ENCODE data around the gene VPS51. TPM values are rescaled to one million over a fixed set of nuclear protein-coding genes. Genes with fewer than 3 reads are reported as not detected.

The VPS51 gene
- total and polyA plus RNA-seq, 10 of the 15 experiments (the other 5 are each of a cell fraction or from before 2014, with no cell fraction given) = 1.5 to 279 (median 53.2) TPM

DNA sequence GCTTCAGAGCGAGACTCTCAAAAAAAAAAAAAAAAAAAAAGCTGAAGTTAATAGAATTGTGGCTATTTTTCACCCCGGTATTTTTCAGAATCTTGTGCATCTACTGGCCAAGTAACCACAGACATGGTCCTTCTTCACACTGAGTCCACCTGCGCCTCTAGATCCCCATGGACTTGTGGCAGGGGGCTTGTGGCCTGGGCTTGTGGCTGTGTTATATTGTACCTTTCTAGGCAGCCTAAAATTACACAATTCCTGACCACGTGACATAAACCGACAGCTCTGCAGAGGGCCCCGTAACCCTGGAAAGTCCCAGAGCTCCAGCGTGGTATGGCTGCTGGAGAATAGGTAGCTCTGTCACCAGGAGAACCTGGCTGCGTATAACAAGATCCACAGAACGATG, 26.8 kb upstream of the VPS51 start:
- whole genome bisulfite sequencing (ENCODE audit: insufficient coverage, insufficient replicate concordance, low lambda C conversion rate, missing lambda C conversion rate) = 17% methylated on average over 8 of the region's 9 CpGs
- Histone ChIP-seq H3K27ac (ENCODE audit: control insufficient read depth, insufficient read depth) (no peak overlapping the region), H3K36me3 (ENCODE audit: control insufficient read depth in 2 of 2, insufficient read depth in 2 of 2, low read length in 1 of 2) (no peaks in the 10 kb centered on the region), H3K79me2 (ENCODE audit: control insufficient read depth, insufficient read depth, low read length) (no peaks in the 10 kb centered on the region), H3K9ac (ENCODE audit: control insufficient read depth, insufficient read depth, low read length) (no peak overlapping the region), H3K27me3 (replicated peaks in 1 of 2; ENCODE audit: control insufficient read depth in 2 of 2, insufficient read depth in 2 of 2, low read length in 1 of 2) (no peaks in the 10 kb centered on the region), H3K4me2 (ENCODE audit: control insufficient read depth, insufficient read depth) (no peak overlapping the region), H3K4me1 (ENCODE audit: control insufficient read depth, insufficient read depth, low read length) (peaks cover 11% of the 10 kb centered on the region), H4K20me1 (ENCODE audit: control insufficient read depth, insufficient read depth) (no peaks in the 10 kb centered on the region), H3K9me3 (replicated peaks; ENCODE audit: control insufficient read depth, insufficient read depth, low read length) (no peaks in the 10 kb centered on the region), H2AFZ (ENCODE audit: control insufficient read depth, low read depth, low read length) (no peak overlapping the region), H3K4me3 (no peak overlapping the region)
- in situ Hi-C loops (cut with MboI) (no loop called here), intact Hi-C loops (cut with micrococcal nuclease; ENCODE audit: unreplicated experiment) (no loop called here)
- POLR2A ChIA-PET = interaction anchor here (0.6 to 2.3 kb wide), 8 partner anchors 9 to 169 kb away, joined by 3 to 9 read pairs (median 5); partner anchors contain the start of gene SAC3D1
- ATAC-seq = no peak
- RAD21 ChIA-PET (ENCODE audit: unreplicated experiment) = interaction anchor here (0.9 kb wide), 1 partner anchor 10 kb away, joined by 3 read pairs; no protein-coding TSS in a partner anchor
- SMC1A ChIA-PET (ENCODE audit: uncharacterized antibody, unreplicated experiment) = interaction anchor here (0.8 to 2.1 kb wide), 5 partner anchors 9 to 40 kb away, joined by 4 to 9 read pairs (median 5); partner anchors contain the start of gene SAC3D1
- no peak for FAIRE-seq
- TF ChIP-seq ZNF384 (IDR thresholded peaks at IDR 0.05; ENCODE audit: borderline replicate concordance, low read depth, low read length) = peak; percentile 38; the same call in 1 of the 2 replicates
- no peak for TF ChIP-seq CREM (IDR thresholded peaks at IDR 0.05; ENCODE audit: low read depth)
- no TSS peak for BruUV-seq (replicated peaks)
- no peak for DNase-seq (ENCODE audit: low read depth, low spot score)
- CTCF ChIA-PET = interaction anchor here (1.4 to 2.0 kb wide), 4 partner anchors 10 to 54 kb away, joined by 3 to 6 read pairs (median 5); partner anchors contain the start of gene SAC3D1

- DNase-seq (ENCODE audit: low read depth, low spot score) = no peak
- Histone ChIP-seq H3K27ac (ENCODE audit: control insufficient read depth, insufficient read depth) (peak overlapping the region; percentile 16; the same call in 1 of the 2 replicates), H3K36me3 (ENCODE audit: control insufficient read depth in 2 of 2, insufficient read depth in 2 of 2, low read length in 1 of 2) (peaks cover 0 to 5% of the 10 kb centered on the region in 2 experiments; a peak in 2 of 4 replicates), H3K27me3 (replicated peaks in 1 of 2; ENCODE audit: control insufficient read depth in 2 of 2, insufficient read depth in 2 of 2, low read length in 1 of 2) (no peaks in the 10 kb centered on the region), H3K79me2 (ENCODE audit: control insufficient read depth, insufficient read depth, low read length) (no peaks in the 10 kb centered on the region), H4K20me1 (ENCODE audit: control insufficient read depth, insufficient read depth) (no peaks in the 10 kb centered on the region), H3K4me3 (no peak overlapping the region), H3K4me1 (ENCODE audit: control insufficient read depth, insufficient read depth, low read length) (peaks cover 11% of the 10 kb centered on the region), H3K9me3 (replicated peaks; ENCODE audit: control insufficient read depth, insufficient read depth, low read length) (no peaks in the 10 kb centered on the region), H3K4me2 (ENCODE audit: control insufficient read depth, insufficient read depth) (peak overlapping the region; percentile 50; the same call in 1 of the 2 replicates), H2AFZ (ENCODE audit: control insufficient read depth, low read depth, low read length) (peak overlapping the region; percentile 4), H3K9ac (ENCODE audit: control insufficient read depth, insufficient read depth, low read length) (no peak overlapping the region)
- ChIA-PET POLR2A (interaction anchor here (0.5 to 1.4 kb wide), 6 partner anchors 9 to 58 kb away, joined by 3 to 12 read pairs (median 4); no protein-coding TSS in a partner anchor), SMC1A (ENCODE audit: uncharacterized antibody, unreplicated experiment) (interaction anchor here (1.1 kb wide), 2 partner anchors 9 to 21 kb away, joined by 3 read pairs; no protein-coding TSS in a partner anchor), RAD21 (ENCODE audit: unreplicated experiment) (interaction anchor here (1.0 to 1.1 kb wide), 3 partner anchors 30 to 60 kb away, joined by 3 to 7 read pairs (median 5); partner anchors contain the start of genes ARL2 and SAC3D1), CTCF (interaction anchor here (1.1 to 1.4 kb wide), 3 partner anchors 9 to 57 kb away, joined by 3 to 4 read pairs (median 4); no protein-coding TSS in a partner anchor)
- intact Hi-C loops (cut with micrococcal nuclease; ENCODE audit: unreplicated experiment) (no loop called here), in situ Hi-C loops (cut with MboI) (no loop called here)
- 30% methylated on average over 4 of the region's 4 CpGs for WGBS (ENCODE audit: insufficient coverage, insufficient replicate concordance, low lambda C conversion rate, missing lambda C conversion rate)
- peak; percentile 73 for ATAC-seq
- FAIRE-seq = peak; percentile 49
- no TSS peak for BruUV-seq (replicated peaks)
- TF ChIP-seq WRNIP1 (IDR thresholded peaks at IDR 0.05; ENCODE audit: borderline replicate concordance, low read depth, low read length) (no peak), YBX1 (IDR thresholded peaks at IDR 0.05) (no peak), IRF3 (IDR thresholded peaks at IDR 0.05) (no peak), RUNX3 (IDR thresholded peaks at IDR 0.05; ENCODE audit: low read length) (peak; percentile 27; the same call in 1 of the 2 replicates), DPF2 (IDR thresholded peaks at IDR 0.05) (peak; percentile 33; the same call in 1 of the 2 replicates), CREB1 (IDR thresholded peaks at IDR 0.05; ENCODE audit: low read depth) (peak; percentile 31; the same call in 1 of the 2 replicates), POLR2AphosphoS5 (IDR thresholded peaks at IDR 0.05; ENCODE audit: low read length) (no peak), ATF7 (IDR thresholded peaks at IDR 0.05; ENCODE audit: low read depth) (peak; percentile 21; the same call in 1 of the 2 replicates), POU2F2 (IDR thresholded peaks at IDR 0.05; ENCODE audit: borderline replicate concordance, low read depth, low read length) (peak; percentile 92; the same call in 2 of the 3 replicates), POLR2A (IDR thresholded peaks at IDR 0.05; ENCODE audit: low read depth, low read length) (peak; percentile 41; the same call in 1 of the 2 replicates), YY1 (IDR thresholded peaks at IDR 0.05; ENCODE audit: low read depth, low read length) (0 out of 2 replicates have a peak, but pooled peaks have one; percentile 20), MTA3 (IDR thresholded peaks at IDR 0.05; ENCODE audit: borderline replicate concordance, low read length) (no peak), HDAC6 (IDR thresholded peaks at IDR 0.05; ENCODE audit: unreplicated experiment) (no peak), IKZF1 (conservative IDR thresholded peaks at IDR 0.05) (peak; percentile 34; the same call in 1 of the 2 replicates), EP300 (IDR thresholded peaks at IDR 0.05; ENCODE audit: borderline replicate concordance in 1 of 2, control insufficient read depth in 1 of 2, low read depth in 2 of 2, low read length in 2 of 2) (no peak)
These were observed 23.9 kb upstream of the VPS51 start for GRCh38 chr11:65071907-65072630.

Data from GM12878 (cell line).